Measurements from ENCODE around the gene CCR4.
"Not testable (repeated sequence)": the region's sequence is repeated elsewhere in the genome, so short reads cannot be mapped to it uniquely, and the experiment has no call there.

The CCR4 gene

DNA sequence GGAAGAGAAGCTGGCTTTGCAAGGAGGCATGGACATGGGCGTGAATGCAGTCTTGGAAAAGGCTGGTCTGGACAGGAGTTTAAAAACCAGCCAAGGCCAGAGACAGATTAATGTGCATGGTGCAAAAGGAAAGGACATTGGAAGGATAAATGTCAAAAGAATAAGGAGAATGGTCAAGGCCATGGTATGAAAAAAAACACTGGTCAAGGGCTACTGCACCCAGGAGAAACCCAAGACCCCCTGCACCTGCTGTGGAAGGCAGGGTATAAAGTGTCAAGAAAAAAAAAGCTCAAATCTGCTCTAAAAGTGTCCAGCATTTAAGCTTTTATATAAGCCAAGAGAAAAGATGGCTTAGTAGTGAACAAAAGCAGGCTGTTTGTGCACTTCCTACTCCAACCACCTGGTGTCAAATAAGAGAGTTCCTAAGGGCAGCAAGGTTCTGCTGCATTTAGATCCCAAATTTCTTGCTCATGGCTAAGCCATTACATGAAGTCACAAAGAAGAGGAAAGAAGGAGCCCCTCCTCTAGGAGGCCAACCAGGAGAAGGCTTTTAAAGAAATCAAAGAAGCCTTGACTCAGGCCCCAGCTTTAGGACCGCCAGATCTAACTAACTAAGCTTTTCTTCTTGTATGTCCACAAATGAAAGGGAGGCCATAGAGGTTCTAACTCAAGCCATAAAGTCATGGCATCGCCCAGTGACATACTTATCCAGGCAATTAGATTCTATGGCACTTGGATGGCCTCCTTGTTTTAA is 16.9 kb downstream of the CCR4 start:
- DNase-seq (ENCODE audit: extremely low read depth, low read depth), result no peak
- TF ChIP-seq, protein P1, sequence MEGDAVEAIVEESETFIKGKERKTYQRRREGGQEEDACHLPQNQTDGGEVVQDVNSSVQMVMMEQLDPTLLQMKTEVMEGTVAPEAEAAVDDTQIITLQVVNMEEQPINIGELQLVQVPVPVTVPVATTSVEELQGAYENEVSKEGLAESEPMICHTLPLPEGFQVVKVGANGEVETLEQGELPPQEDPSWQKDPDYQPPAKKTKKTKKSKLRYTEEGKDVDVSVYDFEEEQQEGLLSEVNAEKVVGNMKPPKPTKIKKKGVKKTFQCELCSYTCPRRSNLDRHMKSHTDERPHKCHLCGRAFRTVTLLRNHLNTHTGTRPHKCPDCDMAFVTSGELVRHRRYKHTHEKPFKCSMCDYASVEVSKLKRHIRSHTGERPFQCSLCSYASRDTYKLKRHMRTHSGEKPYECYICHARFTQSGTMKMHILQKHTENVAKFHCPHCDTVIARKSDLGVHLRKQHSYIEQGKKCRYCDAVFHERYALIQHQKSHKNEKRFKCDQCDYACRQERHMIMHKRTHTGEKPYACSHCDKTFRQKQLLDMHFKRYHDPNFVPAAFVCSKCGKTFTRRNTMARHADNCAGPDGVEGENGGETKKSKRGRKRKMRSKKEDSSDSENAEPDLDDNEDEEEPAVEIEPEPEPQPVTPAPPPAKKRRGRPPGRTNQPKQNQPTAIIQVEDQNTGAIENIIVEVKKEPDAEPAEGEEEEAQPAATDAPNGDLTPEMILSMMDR (IDR thresholded peaks at IDR 0.05; ENCODE audit: low read depth, low read length), result no peak

DNA sequence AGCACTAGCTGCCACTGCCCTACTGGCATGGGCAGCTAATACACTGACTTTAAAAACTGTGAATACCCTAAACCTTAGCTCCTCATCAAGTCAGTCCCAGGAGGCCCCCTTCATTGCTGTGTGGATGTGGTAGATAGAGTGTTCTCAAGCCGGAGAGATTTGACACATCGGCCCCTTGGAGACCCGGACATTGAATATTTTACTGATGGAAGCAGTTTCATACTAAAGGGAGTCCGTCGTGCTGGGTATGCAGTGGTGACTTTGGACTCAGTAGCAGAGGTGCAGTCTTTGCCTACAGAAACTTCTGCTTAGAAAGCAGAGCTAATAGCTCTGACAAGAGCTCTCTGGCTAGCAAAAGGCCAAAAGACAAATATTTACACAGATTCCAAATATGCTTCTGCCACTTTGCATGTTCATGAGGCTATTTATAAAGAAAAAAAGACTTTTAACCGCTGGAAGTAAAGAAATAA is 17.5 kb downstream of the CCR4 start:
- TF ChIP-seq, protein P1 (IDR thresholded peaks at IDR 0.05; ENCODE audit: low read depth, low read length), result no peak
- DNase-seq (ENCODE audit: extremely low read depth, low read depth), result no peak

DNA sequence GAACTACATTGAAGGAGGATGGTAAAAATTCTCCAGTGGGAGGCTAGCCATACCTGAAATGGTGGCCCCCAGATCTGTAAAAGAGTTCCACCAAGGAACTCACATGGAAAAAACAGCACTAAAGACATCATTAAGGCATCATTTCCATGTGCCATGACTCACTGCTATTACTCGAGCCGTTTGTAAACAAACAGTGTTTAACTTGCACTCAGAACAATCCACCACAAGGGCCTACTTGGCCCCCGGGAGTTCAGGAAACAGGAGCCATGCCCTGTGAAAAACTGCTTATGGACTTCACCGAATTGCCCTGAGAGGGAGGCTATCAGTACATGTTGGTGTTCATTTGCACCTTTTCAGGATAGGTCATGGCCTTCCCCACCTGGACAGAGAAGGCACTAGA is 18.2 kb downstream of the CCR4 start:
- DNase-seq (ENCODE audit: extremely low read depth, low read depth), result no peak
- TF ChIP-seq, protein P1 (IDR thresholded peaks at IDR 0.05; ENCODE audit: low read depth, low read length), result no peak

DNA sequence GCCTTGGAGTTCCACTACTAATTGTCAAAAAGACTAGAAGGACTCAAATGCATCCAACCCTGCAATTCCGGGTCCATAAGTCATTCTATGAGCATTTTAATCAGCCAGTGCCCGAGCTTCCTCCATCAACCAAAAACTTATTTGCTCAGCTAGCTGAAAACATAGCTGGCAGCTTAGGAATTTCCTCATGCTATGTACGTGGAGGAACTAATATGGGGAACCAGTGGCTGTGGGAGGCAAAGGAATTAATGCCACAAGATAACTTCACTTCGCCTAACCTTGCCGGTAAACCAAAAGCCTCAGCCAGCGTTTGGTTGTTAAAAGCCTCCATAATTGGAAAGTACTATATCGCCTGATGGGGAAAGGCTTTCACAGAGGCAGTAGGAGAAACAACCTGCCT is 19.8 kb downstream of the CCR4 start:
- not testable (repeated sequence) for DNase-seq (ENCODE audit: extremely low read depth, low read depth)

DNA sequence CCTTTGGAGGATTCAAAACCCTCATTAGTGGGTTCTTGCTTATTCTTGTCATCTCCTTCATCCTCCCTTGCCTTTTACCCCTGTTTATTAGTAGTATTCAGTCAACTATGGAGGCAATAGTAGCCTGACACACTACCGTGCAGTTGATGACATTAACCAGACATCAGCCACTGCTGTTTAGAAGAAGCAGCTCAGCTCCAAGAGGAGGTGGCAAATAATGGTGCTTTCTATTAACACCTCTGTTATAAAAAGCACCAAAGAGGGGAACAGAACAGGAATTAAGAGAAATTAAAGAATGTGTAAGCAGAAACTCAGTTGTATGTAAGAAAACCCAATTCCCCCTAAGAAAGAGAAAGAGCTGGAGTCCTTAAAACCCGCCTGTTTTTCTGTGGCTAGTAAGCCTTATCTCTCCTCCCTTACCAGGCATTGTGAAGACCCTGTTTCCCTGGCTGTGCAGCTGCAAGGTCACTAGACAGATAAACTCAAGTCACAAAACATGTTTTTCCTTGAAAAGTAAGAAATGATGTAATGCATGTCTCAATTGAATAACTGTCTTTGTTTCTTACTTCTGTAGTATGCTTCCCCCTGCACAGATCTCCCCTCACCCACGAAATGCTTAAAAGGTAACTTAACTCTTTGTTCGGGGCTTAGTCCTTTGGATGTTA is 21.2 kb downstream of the CCR4 start:
- TF ChIP-seq, protein P1 (IDR thresholded peaks at IDR 0.05; ENCODE audit: low read depth, low read length), result no peak
- no peak for DNase-seq (ENCODE audit: extremely low read depth, low read depth)

DNA sequence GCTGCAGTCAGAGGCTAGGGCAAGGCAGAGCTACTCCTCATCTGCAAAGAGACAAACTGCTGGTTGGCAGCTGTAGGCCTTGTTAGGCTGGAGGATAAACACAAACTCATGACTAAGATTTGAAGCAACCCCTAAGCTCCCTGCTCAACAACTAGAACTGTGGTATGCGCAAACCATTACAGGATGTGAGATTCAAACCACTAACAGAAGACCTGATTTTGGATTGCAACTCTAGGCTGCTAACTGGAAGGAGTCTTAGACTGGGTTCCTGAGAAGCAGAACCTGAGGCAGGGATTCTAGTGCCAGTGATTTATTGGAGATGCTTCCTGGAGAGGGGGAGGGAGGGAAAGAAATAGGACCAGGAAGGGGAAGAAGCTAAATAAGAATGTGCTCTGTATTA is 22.5 kb downstream of the CCR4 start:
- no peak for DNase-seq (ENCODE audit: extremely low read depth, low read depth)
- TF ChIP-seq, protein P1 (IDR thresholded peaks at IDR 0.05; ENCODE audit: low read depth, low read length), result no peak

DNA sequence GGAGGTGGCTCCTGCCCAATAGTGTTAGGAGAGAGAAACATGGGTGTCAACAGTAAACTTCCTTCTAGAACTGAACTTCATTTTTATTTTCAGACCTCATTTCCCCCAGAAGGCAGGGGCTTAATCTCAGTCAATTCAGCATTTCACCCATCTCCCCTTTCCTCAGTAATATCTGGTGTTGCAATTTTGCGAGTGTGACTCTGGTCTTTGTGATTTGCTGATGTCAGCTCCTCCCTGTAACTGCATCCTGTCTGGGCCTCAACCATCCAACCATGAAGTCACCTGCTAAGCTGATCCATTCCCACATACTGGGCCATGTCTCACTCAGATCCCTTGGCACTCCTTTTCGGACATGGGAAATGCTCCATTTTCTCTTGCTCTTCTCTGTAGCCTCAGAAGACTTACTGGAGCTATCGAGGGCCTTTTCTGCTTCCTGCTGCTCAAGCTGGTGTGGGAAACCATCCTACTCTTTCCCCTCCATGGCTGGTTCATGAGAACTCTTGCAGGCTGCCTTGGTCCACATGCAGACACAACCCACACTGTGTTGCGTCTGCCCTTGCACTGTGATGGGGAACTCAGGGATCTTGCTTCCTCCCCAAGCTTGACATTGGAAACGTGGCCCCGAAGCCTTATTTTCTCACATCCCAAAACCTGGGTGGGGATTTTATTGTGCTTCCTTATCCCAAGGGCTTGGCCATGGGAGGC is 24.6 kb downstream of the CCR4 start:
- no peak for DNase-seq (ENCODE audit: extremely low read depth, low read depth)
- TF ChIP-seq, protein P1 (IDR thresholded peaks at IDR 0.05; ENCODE audit: low read depth, low read length), result no peak
